Stimulated activated CD4-positive, alpha-beta T cell treated with anti-CD3 and anti-CD28 coated beads, Interleukin-1b, Interleukin-23, amount 100 ng/mL, for 48 hours (primary cell): ENCODE data around the gene VSIG10L.
A peak's percentile ranks its signal among the peaks of the same experiment; 100 is the strongest.

Experiments
- DNase-seq: peaks from one replicate; pipeline ENCODE4 v3.0.0-alpha.2; 2020

VSIG10L gene

GRCh38 chr19:51337861-51338562 is 3.9 kb downstream of the VSIG10L start:
- no peak for DNase-seq

GRCh38 chr19:51337141-51337860 is 4.6 kb downstream of the VSIG10L start:
- DNase-seq, result no peak

GRCh38 chr19:51333836-51334460 is 8.0 kb downstream of the VSIG10L start:
- peak; percentile 29 for DNase-seq

- DNase-seq, result no peak
These were observed 10.2 kb downstream of the VSIG10L start for GRCh38 chr19:51331716-51332115.

- no peak for DNase-seq
These were observed 10.7 kb downstream of the VSIG10L start for GRCh38 chr19:51331193-51331592.

GRCh38 chr19:51330366-51330765 is 11.6 kb downstream of the VSIG10L start:
- no peak for DNase-seq

GRCh38 chr19:51329411-51329810 is 12.5 kb downstream of the VSIG10L start:
- no peak for DNase-seq

GRCh38 chr19:51327066-51328001 is 14.6 kb downstream of the VSIG10L start:
- peak; percentile 78 for DNase-seq

- DNase-seq, result no peak
These were observed 15.5 kb downstream of the VSIG10L start for GRCh38 chr19:51326216-51327065.

- peak; percentile 32 for DNase-seq
These were observed 16.6 kb downstream of the VSIG10L start for GRCh38 chr19:51325161-51325976.

GRCh38 chr19:51324167-51324481 is 17.8 kb downstream of the VSIG10L start:
- DNase-seq, result no peak

- no peak for DNase-seq
These were observed 18.3 kb downstream of the VSIG10L start for GRCh38 chr19:51323481-51324166.

- DNase-seq, result no peak
These were observed 20.1 kb downstream of the VSIG10L start for GRCh38 chr19:51321799-51322198.

GRCh38 chr19:51320280-51320657 is 21.7 kb downstream of the VSIG10L start:
- DNase-seq, result no peak

- DNase-seq, result no peak
These were observed 22.2 kb downstream of the VSIG10L start for GRCh38 chr19:51319649-51320279.

- no peak for DNase-seq
These were observed 23.0 kb downstream of the VSIG10L start for GRCh38 chr19:51318687-51319648.

- DNase-seq, result no peak
These were observed 24.0 kb downstream of the VSIG10L start for GRCh38 chr19:51317968-51318367.

- no peak for DNase-seq
These were observed 24.6 kb downstream of the VSIG10L start for GRCh38 chr19:51317376-51317775.

GRCh38 chr19:51316688-51317087 is 25.3 kb downstream of the VSIG10L start:
- no peak for DNase-seq
